Hepatocyte (in vitro differentiated cells): Measurements from ENCODE around the gene CDH26.

Experiments
- CTCF ChIP-seq: fragments of 200-600 bp; sonication (generic); IDR thresholded peaks from 2 replicates; pipeline ENCODE4 v1.5.1; 2016; ENCODE audit warnings: antibody characterized with exemption, mild to moderate bottlenecking; ENCODE audit not compliant: poor library complexity
- EZH2 ChIP-seq: fragments of 200-600 bp; sonication (generic); IDR thresholded peaks from 2 replicates; pipeline ENCODE4 v1.6.1; 2016; ENCODE audit warnings: antibody characterized with exemption, mild to moderate bottlenecking, borderline replicate concordance
- EZH2phosphoT487 ChIP-seq: fragments of 200-600 bp; sonication (generic); IDR thresholded peaks from one replicate; pipeline ENCODE4 v1.6.1; 2018; ENCODE audit warnings: antibody characterized with exemption, mild to moderate bottlenecking, low read depth, moderate library complexity; ENCODE audit not compliant: unreplicated experiment, severe bottlenecking

GRCh38 chr20:59944726-59945125, 13.5 kb upstream of the CDH26 start:
- TF ChIP-seq CTCF (no peak), EZH2phosphoT487 (no peak), EZH2 (no peak)
